HFFc6 (cell line): ENCODE measurements around the gene PAGR1. TPM values are rescaled to one million over a fixed set of nuclear protein-coding genes. Genes with fewer than 3 reads are reported as not detected.
"Not testable (repeated sequence)": the region's sequence is repeated elsewhere in the genome, so short reads cannot be mapped to it uniquely, and the experiment has no call there.

Experiments used
- DNase-seq: peaks from one replicate; pipeline ENCODE4 v3.0.0-alpha.2; 2018
- H3K27ac Mint-ChIP-seq: 2 replicates; pipeline ENCODE4 v1.8.0; 2020; ENCODE audit warnings: mild to moderate bottlenecking, mixed read lengths
- H3K27me3 Mint-ChIP-seq: 2 replicates; pipeline ENCODE4 v1.8.0; 2021; ENCODE audit warnings: mild to moderate bottlenecking, moderate library complexity, mixed read lengths; ENCODE audit not compliant: insufficient read depth
- H3K36me3 Mint-ChIP-seq: 2 replicates; pipeline ENCODE4 v1.8.0; 2021; ENCODE audit warnings: low read depth, mixed read lengths
- H3K4me1 Mint-ChIP-seq: 2 replicates; pipeline ENCODE4 v1.8.0; 2020; ENCODE audit warnings: low read depth, mixed read lengths
- H3K4me3 Mint-ChIP-seq: 2 replicates; pipeline ENCODE4 v1.8.0; 2020; ENCODE audit warnings: mild to moderate bottlenecking, moderate library complexity, mixed read lengths
- H3K9me3 Mint-ChIP-seq: 2 replicates; pipeline ENCODE4 v1.8.0; 2020; ENCODE audit warnings: mild to moderate bottlenecking, mixed read lengths
- CTCF ChIP-seq: fragments of 200-600 bp; sonication (generic); IDR thresholded peaks from 2 replicates; pipeline ENCODE4 v1.5.0; 2021; ENCODE audit warnings: antibody characterized with exemption, mild to moderate bottlenecking
- total RNA-seq, 6 experiments: library from RNA; stranded (reverse); fragmentation: NEBNext Ultra II Directional; extraction: Animal tissue kit (Norgen Biotek cat#: 25700); gene quantifications; 2 replicates in 1 of 6; 3 replicates in 5 of 6; pipeline ENCODE4 v1.2.3, GENCODE V29; 2021

The PAGR1 gene
- total RNA-seq, 6 experiments from 2014 or later = 12.9 to 19.2 (median 17.7) TPM

GRCh38 chr16:29784157-29784556 lies 31.8 kb upstream of the PAGR1 start:
- no peaks in the 10 kb centered on the region for H3K9me3 Mint-ChIP-seq
- no peak overlapping the region for H3K27ac Mint-ChIP-seq
- no peak for DNase-seq
- H3K27me3 Mint-ChIP-seq = peaks cover 20% of the 10 kb centered on the region
- H3K36me3 Mint-ChIP-seq = 0 out of 2 replicates have a peak, but pooled peaks cover 5% of the 10 kb centered on the region
- no peak overlapping the region for H3K4me3 Mint-ChIP-seq
- no peak for TF ChIP-seq CTCF
- peaks cover 13% of the 10 kb centered on the region for H3K4me1 Mint-ChIP-seq

- 0 out of 2 replicates have a peak, but pooled peaks cover 5% of the 10 kb centered on the region for H3K36me3 Mint-ChIP-seq
- H3K4me3 Mint-ChIP-seq = peak overlapping the region; percentile 67; the same call in 1 of the 2 replicates
- no peak overlapping the region for H3K27ac Mint-ChIP-seq
- peaks cover 10% of the 10 kb centered on the region for H3K4me1 Mint-ChIP-seq
- DNase-seq = no peak
- peaks cover 12% of the 10 kb centered on the region for H3K27me3 Mint-ChIP-seq
- peak; percentile 73 for TF ChIP-seq CTCF
- no peaks in the 10 kb centered on the region for H3K9me3 Mint-ChIP-seq
These were observed 31.0 kb upstream of the PAGR1 start for GRCh38 chr16:29784901-29785500.

GRCh38 chr16:29787155-29787554 lies 28.8 kb upstream of the PAGR1 start:
- not testable (repeated sequence) for H3K4me3 Mint-ChIP-seq, H3K27ac Mint-ChIP-seq, H3K36me3 Mint-ChIP-seq, H3K27me3 Mint-ChIP-seq, DNase-seq, H3K9me3 Mint-ChIP-seq
- peaks cover 20% of the 10 kb centered on the region for H3K4me1 Mint-ChIP-seq

- DNase-seq = no peak
- Mint-ChIP-seq H3K4me3 (peak overlapping the region; percentile 99), H3K27ac (peak overlapping the region; percentile 92), H3K4me1 (peaks cover 35% of the 10 kb centered on the region), H3K36me3 (peaks cover 6% of the 10 kb centered on the region; the same call in 1 of the 2 replicates), H3K9me3 (no peaks in the 10 kb centered on the region), H3K27me3 (no peaks in the 10 kb centered on the region; the same call in 1 of the 2 replicates)
- TF ChIP-seq CTCF = no peak
These were observed 26.2 kb upstream of the PAGR1 start for GRCh38 chr16:29789775-29790182.

GRCh38 chr16:29790183-29790948 lies 25.6 kb upstream of the PAGR1 start, which contains the start of gene KIF22:
TSS of gene KIF22 (plus strand) at chr16:29790751. CDS start at chr16:29790760, 9 bp downstream.
- peaks cover 6% of the 10 kb centered on the region; the same call in 1 of the 2 replicates for H3K36me3 Mint-ChIP-seq
- H3K4me3 Mint-ChIP-seq = peak within 1 kb of the TSS; percentile 99

More at GRCh38 chr16:29790183-29790948, 25.6 kb upstream of the PAGR1 start, which contains the start of gene KIF22:
- Mint-ChIP-seq H3K9me3 (no peaks in the 10 kb centered on the region), H3K27me3 (no peaks in the 10 kb centered on the region; the same call in 1 of the 2 replicates), H3K27ac (peak within 1 kb of the TSS; percentile 92), H3K4me1 (peaks cover 32% of the 10 kb centered on the region)
- peak; percentile 81 for TF ChIP-seq CTCF
- DNase-seq = peak; percentile 98
